Activated CD4-positive, alpha-beta memory T cell treated with anti-CD3 and anti-CD28 coated beads for 36 hours (primary cell): ENCODE data around the gene NOL11. TPM values are rescaled to one million over a fixed set of nuclear protein-coding genes. Genes with fewer than 3 reads are reported as not detected.

Experiments
- total RNA-seq, 2 experiments: library from RNA; stranded (reverse); gene quantifications; one replicate each; pipeline ENCODE4 v1.2.3, GENCODE V29; 2021

NOL11 gene
- total RNA-seq, 2 experiments from 2014 or later = 59.5 to 62.0 TPM

Other genes starting within 250 kb of the NOL11 start
- 10 to 100 TPM; 67.6 to 71.4 TPM for gene BPTF, start 107.6 kb downstream of the NOL11 start, total RNA-seq